MCF 10A (cell line): Measurements from ENCODE around the gene MDFIC. TPM values are rescaled to one million over a fixed set of nuclear protein-coding genes. Genes with fewer than 3 reads are reported as not detected.

Experiments used
- BruUV-seq: library from RNA; stranded (reverse); fragments of 400-500 nt; replicated peaks from 2 replicates; lab custom pipeline; 2021; lab: Mats Ljungman, UMichigan
- CTCF ChIA-PET: fragments of 300-600 bp; sonication (Branson Sonifier 250); formaldehyde crosslinking; extraction: SDS; loops from one replicate; lab custom pipeline; 2021; ENCODE audit warnings: antibody characterized with exemption, inconsistent platforms; lab: Yijun Ruan, JAX
- POLR2A ChIA-PET: fragments of 300-600, 350-650 bp; sonication (Branson Sonifier 250); formaldehyde crosslinking; extraction: SDS; loops from one replicate; lab custom pipeline; 2020; ENCODE audit warnings: antibody characterized with exemption, inconsistent platforms; lab: Yijun Ruan, JAX
- DNase-seq: peaks from one replicate; pipeline ENCODE4 v3.0.0-alpha.2; 2018; ENCODE audit not compliant: unreplicated experiment
- H3K27ac Mint-ChIP-seq: one replicate; pipeline ENCODE4 v1.8.0; 2022; ENCODE audit warnings: mild to moderate bottlenecking, low read depth, mixed read lengths; ENCODE audit not compliant: unreplicated experiment
- H3K27me3 Mint-ChIP-seq: one replicate; pipeline ENCODE4 v1.8.0; 2022; ENCODE audit warnings: mixed read lengths; ENCODE audit not compliant: insufficient read depth, unreplicated experiment
- H3K36me3 Mint-ChIP-seq: one replicate; pipeline ENCODE4 v1.8.0; 2022; ENCODE audit warnings: mild to moderate bottlenecking, moderate library complexity, mixed read lengths; ENCODE audit not compliant: insufficient read depth, unreplicated experiment
- H3K4me1 Mint-ChIP-seq: one replicate; pipeline ENCODE4 v1.8.0; 2022; ENCODE audit warnings: mixed read lengths; ENCODE audit not compliant: insufficient read depth, unreplicated experiment
- H3K4me3 Mint-ChIP-seq: one replicate; pipeline ENCODE4 v1.8.0; 2022; ENCODE audit warnings: mild to moderate bottlenecking, moderate library complexity, mixed read lengths; ENCODE audit not compliant: unreplicated experiment
- H3K9me3 Mint-ChIP-seq: one replicate; pipeline ENCODE4 v1.8.0; 2022; ENCODE audit warnings: mixed read lengths; ENCODE audit not compliant: unreplicated experiment
- intact Hi-C: fragments of 100-400 bp; cut with micrococcal nuclease; formaldehyde crosslinking; loops from 2 replicates; pipeline ENCODE4 v1.14.1; 2022
- total RNA-seq: library from RNA; stranded (reverse); gene quantifications from 2 replicates; pipeline ENCODE4 v1.2.3, GENCODE V29; 2022
- TF ChIP-seq, protein P1 (sequence below): fragments of 200-600 bp; IDR thresholded peaks from one replicate; pipeline ENCODE4 v1.8.0; 2022; ENCODE audit warnings: antibody characterized with exemption, mild to moderate bottlenecking; ENCODE audit not compliant: unreplicated experiment

Gene MDFIC
- total RNA-seq, 1 experiment from 2014 or later = 7.8 TPM

DNA sequence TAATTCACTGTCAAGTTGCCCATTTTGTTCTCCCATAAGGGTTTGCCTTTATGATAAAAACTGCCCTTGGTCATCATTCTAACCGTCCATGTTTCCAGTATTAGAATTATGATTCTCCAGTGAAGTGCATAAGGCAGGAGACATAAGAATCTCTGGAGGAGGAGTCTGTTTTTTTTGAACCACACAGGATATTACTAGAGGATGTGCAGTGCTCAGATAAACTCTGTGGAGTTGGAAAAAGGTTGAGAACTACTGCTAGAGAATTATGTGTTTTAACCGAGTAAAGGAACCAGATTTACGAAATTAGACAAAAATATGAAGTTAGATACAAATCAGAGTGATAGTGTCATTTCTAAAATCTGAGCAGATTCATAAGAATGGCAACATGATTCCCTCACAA lies 40.5 kb downstream of the MDFIC start:
- Mint-ChIP-seq H3K4me1 (no peaks in the 10 kb centered on the region), H3K27ac (no peak overlapping the region), H3K9me3 (no peaks in the 10 kb centered on the region), H3K4me3 (no peak overlapping the region), H3K27me3 (no peaks in the 10 kb centered on the region), H3K36me3 (no peaks in the 10 kb centered on the region)
- no TSS peak for BruUV-seq
- ChIA-PET POLR2A (no interaction called here), CTCF (no interaction called here)
- intact Hi-C loops = no loop called here
- TF ChIP-seq, protein P1, sequence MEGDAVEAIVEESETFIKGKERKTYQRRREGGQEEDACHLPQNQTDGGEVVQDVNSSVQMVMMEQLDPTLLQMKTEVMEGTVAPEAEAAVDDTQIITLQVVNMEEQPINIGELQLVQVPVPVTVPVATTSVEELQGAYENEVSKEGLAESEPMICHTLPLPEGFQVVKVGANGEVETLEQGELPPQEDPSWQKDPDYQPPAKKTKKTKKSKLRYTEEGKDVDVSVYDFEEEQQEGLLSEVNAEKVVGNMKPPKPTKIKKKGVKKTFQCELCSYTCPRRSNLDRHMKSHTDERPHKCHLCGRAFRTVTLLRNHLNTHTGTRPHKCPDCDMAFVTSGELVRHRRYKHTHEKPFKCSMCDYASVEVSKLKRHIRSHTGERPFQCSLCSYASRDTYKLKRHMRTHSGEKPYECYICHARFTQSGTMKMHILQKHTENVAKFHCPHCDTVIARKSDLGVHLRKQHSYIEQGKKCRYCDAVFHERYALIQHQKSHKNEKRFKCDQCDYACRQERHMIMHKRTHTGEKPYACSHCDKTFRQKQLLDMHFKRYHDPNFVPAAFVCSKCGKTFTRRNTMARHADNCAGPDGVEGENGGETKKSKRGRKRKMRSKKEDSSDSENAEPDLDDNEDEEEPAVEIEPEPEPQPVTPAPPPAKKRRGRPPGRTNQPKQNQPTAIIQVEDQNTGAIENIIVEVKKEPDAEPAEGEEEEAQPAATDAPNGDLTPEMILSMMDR = no peak
- DNase-seq = no peak

DNA sequence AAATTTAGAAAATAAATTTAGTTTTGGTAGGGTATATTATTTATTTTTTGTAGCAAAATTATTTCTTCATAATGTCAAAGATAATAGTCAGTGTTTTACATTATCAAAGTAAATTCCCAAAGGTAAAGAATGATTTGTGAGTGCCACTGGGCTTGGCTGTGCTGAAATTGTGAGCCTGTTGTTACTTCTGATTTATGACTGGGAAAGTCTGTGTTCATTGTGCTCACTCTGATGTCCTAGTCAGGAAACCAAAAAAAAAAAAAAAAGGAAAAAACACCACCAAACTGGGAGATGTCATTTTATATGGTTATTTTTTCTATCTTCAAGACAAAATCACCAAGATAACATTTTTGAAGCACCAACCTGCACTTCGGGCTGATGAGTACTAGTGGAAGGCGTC lies 44.3 kb downstream of the MDFIC start:
- H3K27me3 Mint-ChIP-seq = no peaks in the 10 kb centered on the region
- H3K4me1 Mint-ChIP-seq = no peaks in the 10 kb centered on the region
- H3K36me3 Mint-ChIP-seq = no peaks in the 10 kb centered on the region
- POLR2A ChIA-PET = no interaction called here
- no peak for DNase-seq
- H3K4me3 Mint-ChIP-seq = no peak overlapping the region
- intact Hi-C loops = no loop called here
- TF ChIP-seq, protein P1 = no peak
- CTCF ChIA-PET = interaction anchor here (0.6 kb wide), 1 partner anchor 11 kb away, joined by 3 read pairs; no protein-coding TSS in a partner anchor
- no peak overlapping the region for H3K27ac Mint-ChIP-seq
- BruUV-seq = no TSS peak
- no peaks in the 10 kb centered on the region for H3K9me3 Mint-ChIP-seq

DNA sequence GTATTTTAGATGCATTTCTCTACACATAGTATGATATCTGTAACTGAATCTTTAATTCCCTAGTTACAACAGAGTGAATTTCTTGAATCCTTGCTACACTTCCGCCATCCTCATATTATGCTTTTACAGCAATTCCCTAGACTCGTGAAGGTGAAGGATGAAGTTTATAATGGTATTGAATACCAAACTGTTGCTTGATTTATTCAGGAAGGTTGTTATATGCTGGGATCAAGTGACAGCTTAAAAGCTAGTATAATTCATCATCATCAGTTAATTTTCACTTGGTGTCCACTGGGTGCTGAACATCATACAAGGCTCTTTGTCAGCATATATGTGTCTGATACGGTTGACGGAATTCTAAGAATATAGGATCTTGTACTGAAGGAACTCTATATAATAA lies 47.2 kb downstream of the MDFIC start:
- no TSS peak for BruUV-seq
- CTCF ChIA-PET = no interaction called here

DNA sequence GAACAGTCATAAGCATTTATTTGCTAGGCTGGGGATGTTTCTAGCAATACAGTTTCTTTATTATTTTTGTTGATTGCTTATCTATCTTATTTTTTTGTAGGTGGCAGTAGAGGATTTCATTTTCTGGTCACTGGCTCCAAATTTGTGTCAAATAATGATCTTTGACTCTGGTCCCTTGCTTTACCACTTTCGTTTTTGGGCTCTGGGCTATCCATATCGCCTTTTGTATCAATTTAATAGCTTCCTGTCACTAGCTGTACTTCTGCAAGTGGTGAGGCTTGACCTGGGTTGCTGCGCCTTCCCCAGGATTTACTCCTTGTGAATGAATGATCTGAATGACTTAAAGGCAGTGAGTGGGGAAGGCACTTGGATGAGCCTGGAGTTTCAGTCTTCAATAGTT lies 48.4 kb downstream of the MDFIC start:
- no TSS peak for BruUV-seq
- H3K27me3 Mint-ChIP-seq = no peaks in the 10 kb centered on the region
- intact Hi-C loops = no loop called here
- TF ChIP-seq, protein P1 = no peak
- CTCF ChIA-PET = no interaction called here
- peaks cover 10% of the 10 kb centered on the region for H3K4me1 Mint-ChIP-seq
- no peak overlapping the region for H3K4me3 Mint-ChIP-seq
- POLR2A ChIA-PET = no interaction called here
- no peak overlapping the region for H3K27ac Mint-ChIP-seq
- no peak for DNase-seq
- no peaks in the 10 kb centered on the region for H3K9me3 Mint-ChIP-seq
- no peaks in the 10 kb centered on the region for H3K36me3 Mint-ChIP-seq

More for the DNA sequence above, 47.2 kb downstream of the MDFIC start:
- no peak for DNase-seq
- no peaks in the 10 kb centered on the region for H3K27me3 Mint-ChIP-seq
- H3K4me3 Mint-ChIP-seq = no peak overlapping the region
- no peaks in the 10 kb centered on the region for H3K36me3 Mint-ChIP-seq
- no peaks in the 10 kb centered on the region for H3K9me3 Mint-ChIP-seq
- POLR2A ChIA-PET = no interaction called here
- H3K4me1 Mint-ChIP-seq = peaks cover 9% of the 10 kb centered on the region
- intact Hi-C loops = no loop called here
- TF ChIP-seq, protein P1 = no peak
- no peak overlapping the region for H3K27ac Mint-ChIP-seq
